ENCODE data around the gene TNFAIP1.

GRCh38 chr17:28369684-28370034 lies 34.1 kb downstream of the TNFAIP1 start:
- TF ChIP-seq, protein P1, sequence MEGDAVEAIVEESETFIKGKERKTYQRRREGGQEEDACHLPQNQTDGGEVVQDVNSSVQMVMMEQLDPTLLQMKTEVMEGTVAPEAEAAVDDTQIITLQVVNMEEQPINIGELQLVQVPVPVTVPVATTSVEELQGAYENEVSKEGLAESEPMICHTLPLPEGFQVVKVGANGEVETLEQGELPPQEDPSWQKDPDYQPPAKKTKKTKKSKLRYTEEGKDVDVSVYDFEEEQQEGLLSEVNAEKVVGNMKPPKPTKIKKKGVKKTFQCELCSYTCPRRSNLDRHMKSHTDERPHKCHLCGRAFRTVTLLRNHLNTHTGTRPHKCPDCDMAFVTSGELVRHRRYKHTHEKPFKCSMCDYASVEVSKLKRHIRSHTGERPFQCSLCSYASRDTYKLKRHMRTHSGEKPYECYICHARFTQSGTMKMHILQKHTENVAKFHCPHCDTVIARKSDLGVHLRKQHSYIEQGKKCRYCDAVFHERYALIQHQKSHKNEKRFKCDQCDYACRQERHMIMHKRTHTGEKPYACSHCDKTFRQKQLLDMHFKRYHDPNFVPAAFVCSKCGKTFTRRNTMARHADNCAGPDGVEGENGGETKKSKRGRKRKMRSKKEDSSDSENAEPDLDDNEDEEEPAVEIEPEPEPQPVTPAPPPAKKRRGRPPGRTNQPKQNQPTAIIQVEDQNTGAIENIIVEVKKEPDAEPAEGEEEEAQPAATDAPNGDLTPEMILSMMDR (IDR thresholded peaks at IDR 0.05): no peak
- no peak for TF ChIP-seq POLR2A (IDR thresholded peaks at IDR 0.05)
- TF ChIP-seq EP300 (IDR thresholded peaks at IDR 0.05): no peak
